GM18519 (cell line): Measurements from ENCODE around the gene EGFL7.

Experiments used
- ATAC-seq: cut with Tn5 transposase; IDR thresholded peaks from one replicate; pipeline ENCODE4 v1.9.1; 2021; ENCODE audit warnings: mild to moderate bottlenecking, moderate library complexity; ENCODE audit not compliant: unreplicated experiment, low FRiP score

Gene EGFL7

DNA sequence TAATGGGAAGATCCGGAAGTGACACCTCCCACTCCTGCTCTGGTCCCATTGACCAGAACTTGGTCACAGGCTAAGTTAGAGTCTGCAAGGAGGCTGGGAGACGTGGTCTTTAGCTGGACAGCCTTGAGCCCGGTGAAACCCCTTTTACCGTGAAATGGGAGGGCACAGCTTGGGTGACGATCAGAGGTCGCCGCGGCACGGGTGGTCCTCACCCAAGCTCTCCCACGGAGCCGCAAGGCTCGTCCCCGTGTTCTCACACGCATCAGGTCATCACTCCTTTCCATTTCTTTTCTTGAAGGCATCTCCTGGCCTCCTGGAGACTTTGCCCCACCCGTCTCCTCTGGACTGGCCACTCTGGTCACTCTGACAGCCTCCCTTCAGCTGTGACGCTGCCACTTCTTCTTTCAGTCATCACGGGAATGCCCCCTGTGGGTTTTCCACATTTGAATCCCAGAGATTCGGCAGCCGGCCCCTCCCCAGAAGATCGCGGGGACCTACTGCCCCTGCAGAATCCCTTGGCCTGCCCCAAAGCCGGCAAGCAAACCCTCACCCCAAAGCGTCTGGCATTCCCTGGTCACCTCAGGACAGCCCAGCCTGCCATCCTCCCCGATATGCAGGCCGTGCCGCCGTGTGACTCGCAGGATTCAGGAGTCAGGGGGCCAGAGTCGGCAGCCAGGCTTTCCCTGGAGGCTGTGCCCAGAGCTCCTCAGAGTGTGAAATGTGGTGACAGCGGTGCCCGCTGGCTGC lies 18.9 kb upstream of the EGFL7 start:
- ATAC-seq, result no peak

DNA sequence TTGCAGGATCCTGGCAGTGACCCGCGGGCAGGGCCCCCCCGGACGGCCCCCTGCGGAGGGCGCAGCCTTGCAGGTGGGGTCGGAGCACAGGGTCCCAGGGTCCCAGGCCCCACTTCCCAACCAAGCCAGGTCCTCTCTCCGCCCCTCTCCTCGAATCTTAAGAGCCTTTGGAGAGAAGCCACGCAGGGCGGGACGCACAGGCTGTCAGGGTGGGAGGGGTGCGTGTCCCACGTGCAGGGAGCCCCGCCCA lies 18.4 kb upstream of the EGFL7 start:
- no peak for ATAC-seq

DNA sequence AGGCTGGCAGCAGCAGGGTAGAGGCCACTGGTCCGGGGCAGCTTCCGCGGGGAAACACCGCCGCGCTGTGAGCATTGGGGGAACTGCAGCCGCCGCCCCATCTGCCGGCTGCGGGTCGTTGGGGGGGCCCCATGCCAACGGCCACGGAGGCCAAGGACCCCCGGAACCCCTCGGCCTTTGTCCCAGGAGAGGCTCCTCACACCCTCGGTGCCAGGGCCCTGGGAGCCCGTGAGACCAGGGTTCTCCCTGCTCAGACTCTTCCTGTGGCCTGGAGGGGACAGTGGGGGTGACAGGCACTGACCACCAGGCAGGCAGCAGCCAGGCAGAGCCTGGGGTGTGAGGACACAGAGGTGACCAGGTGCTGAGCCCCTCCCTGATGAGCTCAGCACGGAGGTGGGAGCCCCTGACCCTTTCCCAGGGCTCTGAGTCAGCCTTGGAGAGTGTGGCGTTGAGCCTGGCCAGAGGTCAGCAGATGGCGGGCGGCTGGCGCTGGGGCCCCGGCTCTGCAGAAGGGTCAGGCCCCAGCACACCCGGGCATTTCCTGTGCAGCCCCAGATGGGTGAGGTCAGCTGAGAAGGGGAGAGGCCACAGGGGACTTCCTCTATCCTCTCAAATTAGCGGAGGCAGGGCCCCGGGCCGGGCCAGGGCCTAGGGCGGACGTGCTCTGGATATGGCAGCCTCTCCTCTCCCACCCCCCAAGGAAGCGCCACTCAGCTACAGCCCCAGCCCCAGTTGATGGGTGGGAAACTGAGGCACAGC lies 17.9 kb upstream of the EGFL7 start:
- ATAC-seq, result no peak

DNA sequence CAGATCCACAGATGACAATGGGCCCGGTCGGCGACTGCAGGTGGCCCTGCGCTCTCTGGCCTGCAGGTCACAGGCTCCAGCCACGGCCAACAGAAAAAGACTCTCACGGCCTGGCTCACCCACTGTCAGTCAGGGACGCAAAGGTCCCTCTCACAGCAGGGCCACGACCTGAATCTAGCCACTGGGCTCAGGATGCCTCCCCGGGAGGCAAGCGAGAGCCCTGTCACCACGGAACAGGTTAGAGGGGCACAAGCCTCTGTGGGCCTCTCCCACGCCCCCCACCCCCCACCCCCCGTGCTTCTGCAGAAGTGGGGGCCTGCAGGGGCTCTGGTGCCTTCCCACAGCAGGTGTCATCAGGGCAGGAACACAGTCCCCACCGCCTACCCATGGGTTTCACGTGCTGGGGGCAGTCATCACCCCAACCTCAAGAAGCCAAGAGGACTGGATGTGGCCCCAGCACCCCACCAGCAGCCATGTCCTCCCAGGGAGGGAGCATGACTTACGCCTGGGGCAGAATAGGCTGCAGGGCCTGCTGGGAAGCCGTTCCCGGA lies 17.3 kb upstream of the EGFL7 start:
- no peak for ATAC-seq

DNA sequence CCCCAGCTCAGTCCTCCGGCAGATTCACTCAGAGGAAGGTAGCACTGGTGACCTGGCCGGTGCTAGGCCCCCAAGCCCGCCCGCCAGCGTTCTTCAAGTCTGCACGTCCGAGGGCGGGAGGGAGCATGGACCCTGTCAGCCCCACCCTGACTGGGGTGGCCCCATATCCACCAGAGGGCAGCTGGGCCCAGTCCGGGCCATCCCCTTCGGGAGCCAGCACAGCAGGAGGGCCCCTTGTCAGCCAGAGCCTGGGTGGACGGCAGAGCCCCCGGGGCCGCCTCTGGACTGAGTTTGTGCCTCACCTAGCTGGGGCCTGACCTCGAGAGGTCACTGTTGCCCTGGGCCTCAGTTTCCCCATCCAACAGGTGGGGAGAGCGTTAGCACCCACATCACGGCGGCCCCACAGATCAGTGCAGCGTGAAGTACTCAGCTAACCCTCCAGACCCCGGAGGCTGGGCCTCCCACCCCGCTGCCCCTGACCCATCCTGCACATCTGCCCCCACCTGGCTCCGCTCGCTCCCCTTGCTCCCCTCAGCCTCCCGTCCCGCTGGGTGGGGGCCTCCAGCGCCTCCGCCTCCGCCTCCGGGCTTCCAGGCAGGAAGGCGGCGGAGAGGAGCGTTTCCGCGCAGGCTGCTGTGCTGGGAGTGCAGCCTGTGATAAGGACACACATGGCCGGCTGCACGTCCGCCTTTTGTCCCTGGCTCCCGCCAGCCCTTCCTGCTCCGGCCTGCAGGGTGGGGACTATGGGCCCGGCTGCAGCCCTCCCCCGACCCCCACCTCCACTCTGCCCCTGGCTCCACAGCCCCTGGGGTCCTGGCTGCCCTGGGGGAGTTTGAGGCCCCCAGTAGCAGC lies 16.6 kb upstream of the EGFL7 start:
- ATAC-seq, result no peak

DNA sequence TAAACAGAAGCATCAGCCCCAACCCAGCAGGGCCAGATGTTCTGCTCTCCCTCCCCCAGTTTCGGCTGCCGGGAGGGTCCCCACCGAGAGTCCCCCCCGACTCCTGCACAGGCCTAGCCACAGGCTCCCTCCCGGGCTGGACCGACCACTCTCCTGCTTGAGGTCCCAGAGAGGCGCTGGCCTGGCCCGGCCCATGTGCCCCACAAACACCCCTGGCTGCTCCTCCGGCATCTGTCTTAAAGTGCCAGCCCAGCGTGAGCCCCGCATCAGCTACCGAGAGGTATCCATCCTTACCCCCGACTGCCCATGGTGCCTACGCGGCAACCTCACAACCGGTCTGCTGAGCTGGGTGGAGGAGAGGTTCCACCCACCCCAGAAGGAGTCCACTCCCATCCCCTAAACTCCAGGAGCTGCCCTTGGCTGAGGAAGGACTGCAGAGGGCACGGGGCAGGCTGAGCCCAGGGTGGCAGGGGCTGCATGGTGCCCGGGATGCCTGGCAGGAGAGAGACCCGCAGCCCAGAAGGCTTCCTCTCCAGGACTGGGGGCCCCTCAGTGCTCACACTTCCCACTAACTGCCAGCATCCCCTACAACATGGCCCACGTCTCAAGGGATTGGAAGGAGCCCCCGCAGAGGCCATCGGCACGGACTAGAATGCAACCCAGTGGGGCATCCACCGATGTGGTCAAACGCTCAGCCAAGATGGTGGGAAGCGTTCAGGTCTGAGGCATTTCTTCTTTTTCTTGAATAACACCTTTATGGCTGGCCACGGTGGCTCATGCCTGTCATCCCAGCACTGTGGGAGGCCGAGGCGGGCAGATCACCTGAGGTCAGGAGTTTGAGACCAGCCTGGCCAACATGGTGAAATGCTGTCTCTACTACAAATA lies 15.6 kb upstream of the EGFL7 start:
- no peak for ATAC-seq

DNA sequence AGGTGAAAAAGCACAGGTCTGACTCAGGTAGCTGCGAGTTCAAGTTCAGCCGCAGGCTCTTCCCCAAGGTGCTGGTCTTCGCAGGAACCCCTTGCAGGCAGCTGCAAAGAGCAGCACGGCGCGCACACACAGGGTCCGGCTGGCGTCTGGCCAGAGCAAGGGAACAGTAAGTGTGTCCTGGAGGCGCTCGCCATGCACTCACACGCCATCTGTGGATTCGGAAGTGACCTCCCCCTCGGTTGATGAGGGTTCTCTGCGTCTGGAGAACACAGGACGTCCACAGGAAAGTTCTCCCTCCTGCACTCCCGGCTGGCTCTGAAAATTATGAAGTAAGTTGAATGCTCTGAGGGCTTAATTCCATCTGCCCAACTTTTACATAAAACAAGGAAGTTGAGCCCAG lies 14.0 kb upstream of the EGFL7 start:
- ATAC-seq, result no peak

DNA sequence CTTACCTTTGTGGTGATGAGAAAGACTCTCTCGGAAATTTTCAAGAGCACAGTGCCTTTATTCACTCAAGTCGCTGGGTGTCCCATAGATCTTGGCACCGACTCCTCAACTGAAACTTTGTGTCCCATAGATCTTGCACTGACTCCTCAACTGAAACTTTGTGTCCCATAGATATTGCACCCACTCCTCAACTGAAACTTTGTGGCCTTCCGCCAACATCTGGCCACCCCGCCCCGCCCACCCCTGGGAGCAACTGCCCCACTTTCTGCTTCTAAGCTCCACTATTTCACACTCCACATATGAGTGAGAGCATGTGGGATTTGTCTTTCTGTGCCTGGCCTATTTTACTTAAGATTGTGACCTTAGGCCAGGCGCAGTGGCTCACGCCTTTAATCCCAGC lies 12.7 kb upstream of the EGFL7 start:
- ATAC-seq, result no peak

DNA sequence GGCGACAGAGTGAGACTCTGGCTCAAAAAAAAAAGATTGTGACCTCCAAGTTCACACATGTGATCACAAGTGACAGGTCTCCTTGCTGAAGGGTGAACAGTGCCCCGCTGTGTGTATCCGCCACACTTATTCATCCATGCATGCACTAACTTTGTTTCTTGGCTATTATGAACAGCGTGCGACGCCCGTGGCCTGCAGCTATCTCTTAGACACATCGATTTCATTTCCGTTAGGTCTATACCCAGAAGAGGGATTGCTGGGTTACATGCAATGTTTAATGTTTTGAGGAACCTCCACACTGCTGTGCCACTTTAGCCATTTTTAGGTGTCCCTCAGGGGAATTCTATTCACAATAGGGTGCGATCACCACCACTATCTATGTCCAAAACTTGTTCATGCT lies 12.1 kb upstream of the EGFL7 start:
- ATAC-seq, result no peak

DNA sequence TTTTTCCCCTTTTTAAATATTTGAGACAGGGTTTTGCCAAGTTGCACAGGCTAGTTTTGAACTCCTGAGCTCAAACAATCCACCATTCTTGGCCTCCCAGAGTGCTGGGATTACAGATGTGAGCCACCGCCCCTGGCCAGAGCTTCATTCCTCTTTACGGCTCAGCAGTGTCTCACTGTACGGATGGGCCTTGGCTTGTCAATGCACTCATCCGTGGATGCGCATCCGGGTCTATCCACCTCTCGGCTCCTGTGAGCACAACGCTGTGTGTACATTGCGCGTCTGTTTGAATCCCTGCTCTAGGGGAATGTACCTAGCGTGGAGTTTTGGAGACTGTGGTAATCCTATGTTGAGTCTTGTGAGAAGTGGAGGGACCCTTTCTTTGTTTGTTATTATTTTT lies 10.9 kb upstream of the EGFL7 start:
- no peak for ATAC-seq

DNA sequence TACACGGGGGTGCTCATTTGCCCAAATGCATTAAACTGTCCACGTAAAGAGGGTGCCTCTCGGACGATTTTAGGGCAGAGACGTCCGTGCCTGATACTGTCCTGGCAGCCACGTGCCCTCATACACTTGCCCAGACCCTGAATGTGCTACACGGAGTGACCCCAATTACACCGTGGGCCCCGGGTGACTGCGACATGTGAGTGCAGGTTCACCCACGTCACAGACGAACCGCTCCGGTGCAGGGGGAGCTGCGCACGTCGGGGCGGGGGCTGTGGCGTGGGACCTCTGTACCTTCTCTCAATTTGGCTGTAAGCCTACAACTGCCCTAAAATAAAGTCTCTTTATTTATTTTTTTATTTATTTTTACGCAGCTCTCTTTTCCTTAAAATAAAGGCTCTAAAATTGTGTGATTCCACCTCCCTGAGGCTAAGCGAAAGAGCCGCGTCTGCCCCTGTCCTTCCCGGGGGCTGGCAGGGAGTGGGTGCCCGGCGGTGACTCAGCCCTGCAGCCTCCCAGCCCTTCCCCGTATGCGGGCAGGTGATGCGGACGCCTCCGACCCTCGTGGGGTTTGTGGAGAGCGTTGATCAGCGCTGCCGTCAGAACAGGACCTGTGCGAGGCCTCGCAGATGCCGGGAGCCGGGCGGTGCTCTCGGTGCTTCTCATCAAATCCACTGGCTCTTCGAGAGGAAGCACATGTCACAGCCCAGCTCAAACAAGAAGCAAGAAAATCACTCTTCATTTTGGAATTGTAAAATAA lies 9.2 kb upstream of the EGFL7 start:
- no peak for ATAC-seq

DNA sequence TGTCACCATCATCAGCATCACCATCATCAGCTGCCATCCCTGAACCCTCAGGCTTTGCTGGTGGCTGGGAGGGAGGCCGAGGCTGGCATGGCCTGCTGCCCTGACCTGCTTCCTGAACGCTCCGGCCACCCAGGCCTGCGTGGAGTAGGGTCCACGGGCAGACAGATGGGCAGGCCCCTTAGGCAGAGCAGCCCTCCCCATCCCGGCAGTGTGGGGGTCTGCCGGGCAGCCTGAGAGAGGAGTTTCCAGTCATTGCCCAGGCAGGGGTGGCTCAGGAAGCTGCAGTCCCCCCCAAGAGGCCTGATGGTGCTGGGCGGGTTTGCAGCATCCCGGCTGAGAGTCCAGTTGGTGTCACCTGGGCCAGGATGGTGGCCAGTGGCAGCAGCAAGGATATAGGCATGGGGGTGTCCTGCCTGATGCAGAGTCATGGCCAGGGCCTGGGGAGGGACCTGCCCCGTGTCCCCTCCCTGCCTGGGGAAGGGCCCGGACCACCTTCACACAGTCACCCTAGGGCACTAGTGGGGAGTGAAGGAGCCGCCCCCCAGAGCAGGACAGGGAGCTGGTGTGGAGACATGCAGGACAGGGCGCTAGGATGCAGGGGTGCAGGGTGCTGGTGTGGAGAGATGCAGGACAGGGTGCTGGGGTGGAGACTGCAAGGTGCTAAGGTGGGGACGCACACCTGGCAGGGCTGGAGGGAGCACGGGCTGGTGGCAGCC lies 7.7 kb upstream of the EGFL7 start:
- no peak for ATAC-seq

DNA sequence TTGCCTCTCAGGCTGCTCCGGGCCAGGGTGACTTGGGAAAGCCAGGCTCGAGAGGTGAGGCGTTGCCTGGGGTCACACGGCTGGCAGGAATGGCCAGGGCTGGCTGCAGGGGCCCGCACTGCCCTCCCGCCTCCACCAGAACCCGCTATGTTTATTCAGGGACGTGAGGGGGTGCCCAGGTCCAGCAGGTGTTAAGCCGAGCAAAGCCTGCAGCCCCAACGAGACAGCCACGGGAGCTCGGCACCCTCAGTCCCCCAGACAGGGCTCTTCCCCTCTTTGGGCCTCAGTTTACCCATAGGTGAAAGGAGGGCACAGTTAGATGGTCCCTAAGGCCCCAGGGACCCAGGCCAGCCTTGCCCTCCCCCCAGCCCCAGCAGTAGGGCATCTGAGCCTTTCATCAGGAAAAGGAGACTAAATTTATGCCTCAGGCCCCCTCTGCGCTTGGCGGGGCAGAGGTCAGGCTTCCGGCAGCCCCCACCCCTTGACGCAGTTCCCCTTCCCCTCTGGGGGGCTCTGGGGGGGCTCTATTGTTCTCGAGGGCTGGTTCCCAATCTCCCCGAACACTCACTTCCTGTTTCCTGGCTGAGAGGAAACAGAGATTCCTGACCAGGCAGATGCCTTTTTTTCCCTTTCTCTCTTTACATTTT lies 7.1 kb upstream of the EGFL7 start:
- no peak for ATAC-seq

DNA sequence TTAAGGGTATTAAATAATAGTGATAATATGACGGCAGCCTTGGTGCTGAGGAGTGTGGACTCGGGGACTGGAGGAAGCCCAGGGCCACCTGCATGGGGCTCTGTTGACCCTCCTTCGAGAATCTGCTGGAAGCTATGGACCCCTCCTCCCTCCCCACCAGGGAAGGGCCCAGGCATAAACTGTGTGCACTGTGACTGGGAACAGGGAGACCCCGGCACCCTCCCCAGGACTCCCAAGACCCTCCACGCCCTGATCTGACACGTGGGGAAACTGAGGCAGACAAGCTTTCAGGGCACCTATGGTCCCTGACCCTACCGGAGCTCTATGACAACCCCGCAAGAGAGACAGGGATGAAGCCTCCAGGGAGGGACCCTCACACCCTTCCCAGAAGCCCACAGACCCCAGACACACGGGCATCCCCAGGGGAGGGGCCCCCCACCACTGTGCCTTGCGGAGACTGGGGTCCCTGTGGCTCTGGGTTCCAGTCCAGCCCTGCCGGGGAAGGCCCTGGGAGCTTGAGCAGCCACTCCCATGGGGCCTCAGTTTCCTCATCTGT lies 6.5 kb upstream of the EGFL7 start:
- ATAC-seq, result no peak

DNA sequence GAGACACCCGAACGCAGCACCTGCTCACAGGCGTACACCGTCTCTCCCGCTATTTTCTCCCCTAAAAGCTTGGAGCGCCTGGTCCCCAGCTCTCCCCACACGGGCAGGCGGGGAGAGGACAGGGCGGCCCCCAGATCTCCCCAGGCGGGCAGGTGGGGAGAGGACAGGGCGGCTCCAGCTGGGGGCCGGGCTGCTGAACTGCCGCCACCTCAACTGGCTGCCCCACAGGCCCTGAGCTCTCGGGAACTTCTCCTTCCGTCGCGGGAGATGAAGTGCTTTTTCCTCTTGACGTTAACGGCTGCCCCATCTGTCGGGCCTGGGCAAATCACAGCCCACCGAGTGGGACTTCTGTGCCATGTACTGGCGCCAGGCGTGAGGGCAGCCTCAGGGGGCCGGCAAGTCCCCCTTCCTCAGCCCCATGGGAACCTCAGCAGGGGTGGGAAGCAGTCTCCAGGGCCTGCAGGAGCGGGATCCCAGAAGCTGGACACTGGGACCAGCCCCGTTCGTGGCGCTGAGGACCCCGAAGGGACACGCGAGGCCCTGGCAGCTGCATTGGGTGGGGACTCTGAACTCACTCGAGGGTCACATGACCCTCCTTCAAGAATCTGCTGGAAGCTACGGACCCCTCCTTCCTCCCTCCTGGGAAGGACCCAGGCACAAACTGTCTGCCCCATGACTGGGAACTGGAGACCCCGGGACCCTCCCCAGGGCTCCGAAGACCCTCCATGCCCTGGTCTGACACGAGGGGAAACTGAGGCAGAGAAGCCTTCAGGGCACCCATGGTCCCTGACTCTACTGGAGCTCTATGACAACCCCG lies 5.7 kb upstream of the EGFL7 start:
- no peak for ATAC-seq

DNA sequence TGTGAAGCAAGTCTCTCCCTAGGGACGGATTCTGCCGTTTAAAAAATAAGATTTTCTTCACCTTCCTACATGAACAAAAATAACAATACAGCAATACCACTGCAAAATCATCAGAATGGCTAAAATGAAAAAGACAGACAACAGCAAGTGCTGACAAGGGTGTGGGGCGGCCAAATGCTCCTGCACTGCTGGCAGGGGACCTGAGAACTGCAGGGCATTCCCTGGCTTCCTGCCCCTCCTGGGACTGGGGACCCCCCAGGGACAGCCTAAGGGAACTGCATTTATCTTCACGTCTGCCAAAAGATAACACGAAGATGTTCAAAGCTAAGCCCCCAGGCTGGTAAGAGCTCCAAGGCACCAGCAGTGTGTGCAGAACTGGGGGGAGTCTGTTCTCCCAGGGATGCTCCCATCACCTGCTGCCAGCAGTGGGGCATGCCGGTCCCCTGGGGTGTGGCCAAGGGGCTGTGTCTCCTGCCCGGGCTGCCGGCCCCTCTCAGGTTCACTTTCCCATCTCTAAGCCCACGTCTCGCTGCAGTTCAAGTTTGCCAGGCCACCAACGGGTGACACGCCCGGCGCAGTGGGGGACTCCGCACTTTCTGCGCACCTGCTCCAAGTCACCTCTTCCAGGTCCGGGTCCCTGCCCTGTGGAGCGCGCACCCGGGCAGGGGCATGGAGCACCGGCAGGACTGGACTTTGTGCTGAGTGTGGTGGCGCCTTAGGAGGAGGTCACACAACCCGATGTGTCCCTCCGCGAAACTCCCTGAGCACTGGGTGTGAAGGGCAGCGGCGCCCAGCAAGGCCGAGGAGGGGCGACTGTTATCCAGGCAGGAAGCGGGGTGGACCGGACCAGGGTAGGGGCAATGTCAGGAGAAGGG lies 4.5 kb upstream of the EGFL7 start:
- ATAC-seq, result no peak
